ENCODE measurements around the gene HOXB4. TPM values are rescaled to one million over a fixed set of nuclear protein-coding genes. Genes with fewer than 3 reads are reported as not detected.

The HOXB4 gene
- polyA plus RNA-seq (2013), result 5.5 and 6.2 TPM in 2 replicates

GRCh38 chr17:48577946-48578615 is at the start of gene HOXB4:
HOXB4 (minus strand) TSS chr17:48578350; CDS start chr17:48578319, 31 bp downstream.
- H4K91ac ChIP-seq (ENCODE audit: low read depth, low read length), result peak within 1 kb of the TSS; percentile 97
- WGBS (ENCODE audit: extremely low coverage, insufficient coverage, insufficient read length), result no CpG with 5 or more reads among the region's 58 CpGs
- peak within 1 kb of the TSS; percentile 88 for H4K8ac ChIP-seq (ENCODE audit: low read depth, low read length)
- H3K23ac ChIP-seq (ENCODE audit: low read length), result no peak within 1 kb of the TSS
- H3K14ac ChIP-seq (ENCODE audit: low read length), result peak within 1 kb of the TSS; percentile 87
- peak within 1 kb of the TSS; percentile 63 for H2AK5ac ChIP-seq (ENCODE audit: low read length)
- peaks cover 21% of the 10 kb centered on the region for H3K79me1 ChIP-seq (ENCODE audit: low read length)
- peaks cover 10% of the 10 kb centered on the region for H3K79me2 ChIP-seq (ENCODE audit: control insufficient read depth, insufficient read depth, low read length, poor library complexity)
- peaks cover 28 to 33% of the 10 kb centered on the region in 2 experiments for H3K4me1 ChIP-seq (ENCODE audit: control insufficient read depth in 1 of 2, insufficient read depth in 2 of 2, low read length in 2 of 2)
- H3K4ac ChIP-seq (ENCODE audit: low read depth, low read length), result peak within 1 kb of the TSS; percentile 70
- peak within 1 kb of the TSS; percentile 18 for H3K9ac ChIP-seq (ENCODE audit: low read length)
- peaks cover 5 to 6% of the 10 kb centered on the region in 2 experiments for H3K36me3 ChIP-seq (ENCODE audit: control insufficient read depth in 1 of 2, insufficient read depth in 2 of 2, low read length in 2 of 2)
- H3K4me3 ChIP-seq (ENCODE audit: low read depth, low read length), result peak within 1 kb of the TSS; percentile 72
- H3K4me2 ChIP-seq (ENCODE audit: low read length), result peak within 1 kb of the TSS; percentile 90
- H3K27ac ChIP-seq (ENCODE audit: low read depth, low read length), result peak within 1 kb of the TSS; percentile 1
- no peaks in the 10 kb centered on the region for H3K9me3 ChIP-seq (ENCODE audit: insufficient read depth, low read depth, low read length)
- H3K27me3 ChIP-seq (ENCODE audit: insufficient read depth, low read length), result no peaks in the 10 kb centered on the region
- peak within 1 kb of the TSS; percentile 78 for H4K12ac ChIP-seq (ENCODE audit: low read depth, low read length)
- peak within 1 kb of the TSS; percentile 79 for H2BK12ac ChIP-seq (ENCODE audit: low read length)
- peak within 1 kb of the TSS; percentile 62 for H2AFZ ChIP-seq (ENCODE audit: insufficient read depth, low read length, poor library complexity)
- H3K18ac ChIP-seq (ENCODE audit: low read length), result peak within 1 kb of the TSS; percentile 81
- peak; percentile 63 to 70 for DNase-seq
- peak within 1 kb of the TSS; percentile 58 for H2BK5ac ChIP-seq (ENCODE audit: low read depth, low read length, poor library complexity)
- H2BK120ac ChIP-seq (ENCODE audit: insufficient read depth, low read length, poor library complexity), result peak within 1 kb of the TSS; percentile 70

DNA sequence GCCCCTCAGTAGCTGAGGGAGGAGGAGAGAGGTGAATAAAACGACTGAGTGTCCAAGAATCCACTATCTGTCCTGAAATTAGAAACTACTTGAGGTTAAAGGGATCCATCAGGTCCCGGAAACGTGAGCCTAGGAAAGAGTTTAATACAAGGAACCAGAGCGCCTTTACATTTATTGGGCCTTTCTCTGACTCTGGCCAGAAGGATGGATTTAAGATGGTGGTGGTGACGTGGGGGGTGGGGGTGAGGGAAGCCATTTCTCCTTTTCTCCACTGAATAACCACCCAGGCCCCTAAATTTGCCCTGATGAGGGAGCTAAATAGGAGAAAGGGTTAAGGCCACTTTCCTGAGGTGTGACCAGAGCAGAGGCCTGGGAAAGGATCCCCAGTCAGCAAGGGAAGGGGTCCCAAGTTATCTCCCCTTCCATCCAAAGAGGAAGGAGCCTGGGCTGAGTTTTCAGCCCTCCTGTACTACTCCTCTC is 49.0 kb upstream of the HOXB4 start:
- Histone ChIP-seq H3K27ac (ENCODE audit: low read depth, low read length) (no peak overlapping the region), H2AK5ac (ENCODE audit: low read length) (no peak overlapping the region)
- no CpG with 5 or more reads among the region's 5 CpGs for WGBS (ENCODE audit: extremely low coverage, insufficient coverage, insufficient read length)

GRCh38 chr17:48626245-48627117 is 48.3 kb upstream of the HOXB4 start, which contains the start of gene HOXB9:
HOXB9 (minus strand) TSS chr17:48626358; CDS start chr17:48626269, 89 bp downstream.
- Histone ChIP-seq H2BK5ac (ENCODE audit: low read depth, low read length, poor library complexity) (no peak within 1 kb of the TSS), H4K91ac (ENCODE audit: low read depth, low read length) (no peak within 1 kb of the TSS), H3K9ac (ENCODE audit: low read length) (no peak within 1 kb of the TSS), H3K27ac (ENCODE audit: low read depth, low read length) (no peak within 1 kb of the TSS), H4K12ac (ENCODE audit: low read depth, low read length) (no peak within 1 kb of the TSS), H2BK120ac (ENCODE audit: insufficient read depth, low read length, poor library complexity) (no peak within 1 kb of the TSS), H3K9me3 (ENCODE audit: insufficient read depth, low read depth, low read length) (peaks cover 9% of the 10 kb centered on the region), H3K4me1 (ENCODE audit: control insufficient read depth in 1 of 2, insufficient read depth in 2 of 2, low read length in 2 of 2) (peaks cover 8 to 17% of the 10 kb centered on the region in 2 experiments), H3K23ac (ENCODE audit: low read length) (no peak within 1 kb of the TSS), H3K14ac (ENCODE audit: low read length) (no peak within 1 kb of the TSS), H4K8ac (ENCODE audit: low read depth, low read length) (no peak within 1 kb of the TSS), H3K4ac (ENCODE audit: low read depth, low read length) (no peak within 1 kb of the TSS), H3K27me3 (ENCODE audit: insufficient read depth, low read length) (peaks cover 95% of the 10 kb centered on the region), H2AK5ac (ENCODE audit: low read length) (no peak within 1 kb of the TSS), H3K18ac (ENCODE audit: low read length) (no peak within 1 kb of the TSS), H3K4me3 (ENCODE audit: low read depth, low read length) (peak within 1 kb of the TSS; percentile 21), H3K4me2 (ENCODE audit: low read length) (peak within 1 kb of the TSS; percentile 83), H3K79me1 (ENCODE audit: low read length) (no peaks in the 10 kb centered on the region), H2BK12ac (ENCODE audit: low read length) (no peak within 1 kb of the TSS), H3K36me3 (ENCODE audit: control insufficient read depth in 1 of 2, insufficient read depth in 2 of 2, low read length in 2 of 2) (no peaks in the 10 kb centered on the region), H3K79me2 (ENCODE audit: control insufficient read depth, insufficient read depth, low read length, poor library complexity) (no peaks in the 10 kb centered on the region), H2AFZ (ENCODE audit: insufficient read depth, low read length, poor library complexity) (peak within 1 kb of the TSS; percentile 69)
- no peak for DNase-seq
- no CpG with 5 or more reads among the region's 50 CpGs for WGBS (ENCODE audit: extremely low coverage, insufficient coverage, insufficient read length)

More for the DNA sequence above, 49.0 kb upstream of the HOXB4 start:
- DNase-seq, result no peak
- peaks cover 95% of the 10 kb centered on the region for H3K27me3 ChIP-seq (ENCODE audit: insufficient read depth, low read length)
- no peak overlapping the region for H2BK120ac ChIP-seq (ENCODE audit: insufficient read depth, low read length, poor library complexity)
- no peaks in the 10 kb centered on the region for H3K36me3 ChIP-seq (ENCODE audit: control insufficient read depth in 1 of 2, insufficient read depth in 2 of 2, low read length in 2 of 2)
- H3K23ac ChIP-seq (ENCODE audit: low read length), result no peak overlapping the region
- no peaks in the 10 kb centered on the region for H3K79me2 ChIP-seq (ENCODE audit: control insufficient read depth, insufficient read depth, low read length, poor library complexity)
- H2AFZ ChIP-seq (ENCODE audit: insufficient read depth, low read length, poor library complexity), result no peak overlapping the region
- no peak overlapping the region for H3K4me3 ChIP-seq (ENCODE audit: low read depth, low read length)
- no peak overlapping the region for H4K12ac ChIP-seq (ENCODE audit: low read depth, low read length)
- no peak overlapping the region for H3K9ac ChIP-seq (ENCODE audit: low read length)
- no peak overlapping the region for H3K14ac ChIP-seq (ENCODE audit: low read length)
- no peaks in the 10 kb centered on the region for H3K79me1 ChIP-seq (ENCODE audit: low read length)
- no peak overlapping the region for H3K4ac ChIP-seq (ENCODE audit: low read depth, low read length)
- peaks cover 8 to 16% of the 10 kb centered on the region in 2 experiments for H3K4me1 ChIP-seq (ENCODE audit: control insufficient read depth in 1 of 2, insufficient read depth in 2 of 2, low read length in 2 of 2)
- H2BK5ac ChIP-seq (ENCODE audit: low read depth, low read length, poor library complexity), result no peak overlapping the region
- H3K4me2 ChIP-seq (ENCODE audit: low read length), result no peak overlapping the region
- no peak overlapping the region for H3K18ac ChIP-seq (ENCODE audit: low read length)
- H3K9me3 ChIP-seq (ENCODE audit: insufficient read depth, low read depth, low read length), result peaks cover 7% of the 10 kb centered on the region
- H4K91ac ChIP-seq (ENCODE audit: low read depth, low read length), result no peak overlapping the region
- no peak overlapping the region for H4K8ac ChIP-seq (ENCODE audit: low read depth, low read length)
- H2BK12ac ChIP-seq (ENCODE audit: low read length), result no peak overlapping the region

- H3K4me2 ChIP-seq (ENCODE audit: low read length), result peak overlapping the region; percentile 83
- H4K12ac ChIP-seq (ENCODE audit: low read depth, low read length), result no peak overlapping the region
- H3K79me1 ChIP-seq (ENCODE audit: low read length), result no peaks in the 10 kb centered on the region
- H2BK5ac ChIP-seq (ENCODE audit: low read depth, low read length, poor library complexity), result no peak overlapping the region
- H4K91ac ChIP-seq (ENCODE audit: low read depth, low read length), result no peak overlapping the region
- no peaks in the 10 kb centered on the region for H3K79me2 ChIP-seq (ENCODE audit: control insufficient read depth, insufficient read depth, low read length, poor library complexity)
- no peak overlapping the region for H2AK5ac ChIP-seq (ENCODE audit: low read length)
- no peaks in the 10 kb centered on the region for H3K36me3 ChIP-seq (ENCODE audit: control insufficient read depth in 1 of 2, insufficient read depth in 2 of 2, low read length in 2 of 2)
- no peak overlapping the region for H3K27ac ChIP-seq (ENCODE audit: low read depth, low read length)
- H2AFZ ChIP-seq (ENCODE audit: insufficient read depth, low read length, poor library complexity), result peak overlapping the region; percentile 69
- no peak overlapping the region for H3K14ac ChIP-seq (ENCODE audit: low read length)
- H3K9ac ChIP-seq (ENCODE audit: low read length), result no peak overlapping the region
- H2BK120ac ChIP-seq (ENCODE audit: insufficient read depth, low read length, poor library complexity), result no peak overlapping the region
- no peak overlapping the region for H4K8ac ChIP-seq (ENCODE audit: low read depth, low read length)
- peak; percentile 63 to 76 for DNase-seq
- H3K27me3 ChIP-seq (ENCODE audit: insufficient read depth, low read length), result peaks cover 95% of the 10 kb centered on the region
- no CpG with 5 or more reads among the region's 69 CpGs for WGBS (ENCODE audit: extremely low coverage, insufficient coverage, insufficient read length)
- H3K4me3 ChIP-seq (ENCODE audit: low read depth, low read length), result peak overlapping the region; percentile 21
- H3K4ac ChIP-seq (ENCODE audit: low read depth, low read length), result no peak overlapping the region
- peaks cover 8 to 18% of the 10 kb centered on the region in 2 experiments for H3K4me1 ChIP-seq (ENCODE audit: control insufficient read depth in 1 of 2, insufficient read depth in 2 of 2, low read length in 2 of 2)
- H3K18ac ChIP-seq (ENCODE audit: low read length), result no peak overlapping the region
- peaks cover 9% of the 10 kb centered on the region for H3K9me3 ChIP-seq (ENCODE audit: insufficient read depth, low read depth, low read length)
- H2BK12ac ChIP-seq (ENCODE audit: low read length), result no peak overlapping the region
- H3K23ac ChIP-seq (ENCODE audit: low read length), result no peak overlapping the region
Observed at GRCh38 chr17:48625495-48626244, 47.5 kb upstream of the HOXB4 start.

Data from trophoblast cell (in vitro differentiated cells and primary cell).